Ovary (tissue), 9 donors: ENCODE measurements around the gene PRAME. TPM values are rescaled to one million over a fixed set of nuclear protein-coding genes. Genes with fewer than 3 reads are reported as not detected.

ENCODE experiments used
- DNase-seq, 5 donors: peaks; one replicate each; pipeline ENCODE4 v3.0.0-alpha.2; 2019 to 2020
- H3K27ac ChIP-seq, 2 donors: fragments of 200-600 bp; one replicate each; pipeline versions ENCODE4 v1.5.1 to v1.8.0; 2019 to 2022
- H3K27me3 ChIP-seq: fragments of 200-600 bp; one replicate; pipeline ENCODE4 v1.8.0; 2022
- H3K36me3 ChIP-seq: fragments of 200-600 bp; sonication (generic); one replicate; pipeline ENCODE4 v1.5.1; 2019
- H3K4me1 ChIP-seq: one replicate; pipeline ENCODE4 v1.8.1; 2013; ENCODE audit warnings: mild to moderate bottlenecking, moderate library complexity; ENCODE audit not compliant: insufficient read depth
- H3K4me3 ChIP-seq: fragments of 200-600 bp; sonication (generic); one replicate; pipeline ENCODE4 v1.5.1; 2017
- H3K9me3 ChIP-seq, 2 donors: fragments of 200-600 bp in 1 of 2; sonication (generic) in 1 of 2; one replicate each; pipeline versions ENCODE4 v1.5.1 to v1.8.1; 2013 to 2019; ENCODE audit warnings: mild to moderate bottlenecking in 1 of 2, moderate library complexity in 1 of 2
- CTCF ChIP-seq, 3 donors: fragments of 450-650 bp in 2 of 3; fragments of 200-600 bp in 1 of 3; IDR thresholded peaks; one replicate each; pipeline versions ENCODE4 v1.5.1 to v1.8.0; 2016 to 2022; ENCODE audit warnings: antibody characterized with exemption in 3 of 3, mild to moderate bottlenecking in 1 of 3
- EP300 ChIP-seq: sonication (generic); formaldehyde crosslinking; IDR thresholded peaks from one replicate; pipeline ENCODE4 v1.6.1; 2017; ENCODE audit warnings: antibody characterized with exemption
- POLR2A ChIP-seq: fragments of 450-650 bp; IDR thresholded peaks from one replicate; pipeline ENCODE4 v1.6.1; 2017; ENCODE audit warnings: antibody characterized with exemption, mild to moderate bottlenecking, moderate library complexity
- WGBS, 3 donors: extraction: QIAGEN DNeasy Blood & Tissue Kit in 1 of 3; methylation state at CpG; one replicate each; pipeline versions ENCODE4 v1.1.5 to v1.1.7; 2013 to 2017; 5-methylcytosine and 5-hydroxymethylcytosine counted together
- intact Hi-C, 4 donors: fragments of 100-400 bp; cut with DNase I; formaldehyde crosslinking; loops; one replicate each; pipeline versions ENCODE4 v1.11.0 to v1.15.1; 2022 to 2023
- polyA plus RNA-seq, 2 donors: library from polyadenylated mRNA; stranded (reverse); fragments of 200-250 nt in 1 of 2; fragments of 350-450 nt in 1 of 2; fragmentation: Illumina TruSeq in 1 of 2; extraction: RNeasy Lipid Tissue Mini Kit (QIAGEN cat#74804) in 1 of 2; gene quantifications; one replicate each; pipeline ENCODE4 v1.2.3, GENCODE V29; 2013 to 2014
- total RNA-seq, 7 donors: library from RNA; depleted of rRNA in 2 of 7; stranded (reverse); fragments of >200 nt in 2 of 7; fragmentation: NEBNext Ultra II Directional in 3 of 7; extraction: Animal tissue kit (Norgen Biotek cat#: 25700) in 3 of 7; gene quantifications; one replicate each; pipeline versions ENCODE4 v1.1.0 to v1.2.4, GENCODE V29; 2016 to 2023
- donor health status: DM: no; HTN: no; CAD: no; lungs with moderate emphysema.
- donor health status: DM: no; HTN: no; CAD: no.
- donor health status: Bipolar disorder and iron deficiency.
- donor health status: DM: yes; HTN: yes; CAD: no.
- donor health status: DM: no; HTN: no; CAD: no.
- donor health status: DM: yes; HTN: yes; CAD: no.

PRAME gene
- total and polyA plus RNA-seq, 9 donors = 1.3 to 18.0 (median 2.8) TPM

DNA sequence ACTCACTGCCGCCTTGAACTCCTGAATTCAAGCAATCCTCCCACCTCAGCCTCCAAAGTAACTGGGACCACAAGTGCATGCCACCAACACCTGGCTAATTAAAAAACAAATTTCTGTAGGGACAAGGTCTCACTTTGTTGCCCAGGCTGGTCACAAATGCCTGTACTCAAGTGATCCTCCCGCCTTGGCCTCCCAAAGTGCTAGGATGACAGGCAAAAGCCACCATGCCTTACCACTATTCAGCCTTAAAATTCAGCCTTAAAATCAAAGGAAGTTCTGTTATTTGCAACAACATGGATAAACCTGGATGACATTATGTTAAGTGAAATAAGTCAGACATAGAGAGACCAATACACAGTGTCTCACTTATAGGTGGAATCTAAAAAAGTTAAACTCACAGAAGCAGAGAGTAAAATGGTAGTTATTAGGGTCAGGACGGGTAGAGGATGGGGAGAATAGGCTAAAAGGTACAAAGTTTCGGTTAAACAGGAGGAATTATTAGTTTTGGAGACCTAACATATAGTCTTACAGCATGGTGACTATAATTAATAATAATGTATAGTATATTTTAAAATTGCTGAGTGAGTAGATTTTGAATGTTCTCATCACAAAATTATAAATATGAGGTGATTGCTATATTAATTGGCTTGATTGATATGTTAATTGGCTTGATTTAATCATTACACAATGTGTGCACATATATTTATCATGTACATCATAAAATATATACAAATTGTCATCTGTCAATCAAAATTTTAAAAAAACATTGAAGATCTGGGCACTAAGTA is 32.7 kb downstream of the PRAME start:
- intact Hi-C loops = no loop called here
- no peak for DNase-seq
- 73 to 80% (median 78%) methylated on average over 4 of the region's 4 CpGs for WGBS, 3 donors
- H3K9me3 ChIP-seq = no peaks in the 10 kb centered on the region
- no peaks in the 10 kb centered on the region for H3K36me3 ChIP-seq
- no peaks in the 10 kb centered on the region for H3K27me3 ChIP-seq
- no peak for TF ChIP-seq POLR2A
- no peak for TF ChIP-seq EP300
- TF ChIP-seq CTCF (IDR thresholded peaks at IDR 0.05) = no peak
- no peak overlapping the region for H3K4me3 ChIP-seq
- no peak overlapping the region for H3K27ac ChIP-seq
- no peaks in the 10 kb centered on the region for H3K4me1 ChIP-seq

- intact Hi-C loops = no loop called here
- TF ChIP-seq POLR2A = no peak
- no peak for TF ChIP-seq EP300
- TF ChIP-seq CTCF (IDR thresholded peaks at IDR 0.05) = no peak
- no peaks in the 10 kb centered on the region for H3K27me3 ChIP-seq
- no peaks in the 10 kb centered on the region for H3K4me1 ChIP-seq
- WGBS, 3 donors = 78 to 83% (median 81%) methylated on average over 6 of the region's 6 CpGs
- H3K36me3 ChIP-seq = no peaks in the 10 kb centered on the region
- no peak overlapping the region for H3K4me3 ChIP-seq
- no peak overlapping the region for H3K27ac ChIP-seq
- DNase-seq = no peak
- H3K9me3 ChIP-seq = no peaks in the 10 kb centered on the region
These were observed 35.6 kb downstream of the PRAME start for GRCh38 chr22:22523494-22523893.

DNA sequence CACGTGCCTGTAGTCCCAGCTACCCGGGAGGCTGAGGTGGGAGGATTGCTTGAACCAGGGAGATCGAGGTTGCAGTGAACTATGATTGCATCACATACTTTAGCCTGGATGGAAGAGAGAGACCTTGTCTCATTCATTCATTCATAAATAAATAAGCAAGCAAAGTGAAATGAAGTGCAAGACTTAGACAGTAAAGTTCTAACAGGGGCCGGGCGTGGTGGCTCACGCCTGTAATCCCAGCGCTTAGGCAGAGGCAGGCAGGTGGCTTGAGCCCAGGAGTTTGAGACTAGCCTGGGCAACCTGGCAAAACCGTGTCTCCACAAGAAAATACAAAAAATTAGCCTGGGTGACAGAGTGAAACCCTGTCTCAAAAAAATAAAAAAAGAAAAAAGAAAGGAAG is 37.4 kb downstream of the PRAME start:
- Histone ChIP-seq H3K4me1 (no peaks in the 10 kb centered on the region), H3K4me3 (no peak overlapping the region), H3K27me3 (no peaks in the 10 kb centered on the region), H3K36me3 (no peaks in the 10 kb centered on the region), H3K27ac (no peak overlapping the region), H3K9me3 (no peaks in the 10 kb centered on the region)
- intact Hi-C loops = no loop called here
- DNase-seq = no peak
- TF ChIP-seq POLR2A = no peak
- TF ChIP-seq EP300 = no peak
- no peak for TF ChIP-seq CTCF (IDR thresholded peaks at IDR 0.05)
- 77 to 87% (median 79%) methylated on average over 8 of the region's 8 CpGs for WGBS, 3 donors

GRCh38 chr22:22520667-22521602 is 38.1 kb downstream of the PRAME start:
- DNase-seq = no peak
- H3K4me3 ChIP-seq = no peak overlapping the region
- no peaks in the 10 kb centered on the region for H3K9me3 ChIP-seq
- H3K27ac ChIP-seq = no peak overlapping the region
- 68 to 73% (median 68%) methylated on average over 12 of the region's 12 CpGs for WGBS, 3 donors
- H3K36me3 ChIP-seq = no peaks in the 10 kb centered on the region
- intact Hi-C loops = no loop called here
- H3K27me3 ChIP-seq = no peaks in the 10 kb centered on the region
- no peaks in the 10 kb centered on the region for H3K4me1 ChIP-seq
- no peak for TF ChIP-seq POLR2A
- TF ChIP-seq CTCF (IDR thresholded peaks at IDR 0.05) = no peak
- TF ChIP-seq EP300 = no peak
